ENCODE measurements around the gene TNFAIP8.

The TNFAIP8 gene

DNA sequence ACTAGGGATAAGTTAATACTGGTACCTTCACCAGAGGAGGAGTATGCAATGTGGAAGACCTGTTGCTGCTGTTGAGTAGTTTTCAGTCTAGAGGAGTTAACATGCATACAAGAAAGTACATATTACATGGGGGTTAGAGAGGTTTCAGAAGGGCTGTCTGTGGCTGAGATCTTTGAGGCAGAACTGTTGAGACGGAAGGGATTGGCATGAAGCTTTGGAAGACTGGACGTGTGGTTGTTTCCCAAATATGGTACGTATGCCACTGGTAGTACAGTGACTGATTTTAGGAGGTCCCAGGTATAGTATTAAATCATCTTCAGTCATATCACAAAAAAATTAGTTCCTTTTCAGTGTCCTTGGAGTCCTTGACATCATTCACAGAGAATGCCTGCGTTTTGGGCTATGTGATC, 17.6 kb downstream of the TNFAIP8 start:
- no peak for FAIRE-seq

- no peak for FAIRE-seq
These were observed 19.1 kb downstream of the TNFAIP8 start for GRCh38 chr5:119374901-119375300.

- no peak for FAIRE-seq
These were observed 21.2 kb downstream of the TNFAIP8 start for GRCh38 chr5:119377066-119377465.

DNA sequence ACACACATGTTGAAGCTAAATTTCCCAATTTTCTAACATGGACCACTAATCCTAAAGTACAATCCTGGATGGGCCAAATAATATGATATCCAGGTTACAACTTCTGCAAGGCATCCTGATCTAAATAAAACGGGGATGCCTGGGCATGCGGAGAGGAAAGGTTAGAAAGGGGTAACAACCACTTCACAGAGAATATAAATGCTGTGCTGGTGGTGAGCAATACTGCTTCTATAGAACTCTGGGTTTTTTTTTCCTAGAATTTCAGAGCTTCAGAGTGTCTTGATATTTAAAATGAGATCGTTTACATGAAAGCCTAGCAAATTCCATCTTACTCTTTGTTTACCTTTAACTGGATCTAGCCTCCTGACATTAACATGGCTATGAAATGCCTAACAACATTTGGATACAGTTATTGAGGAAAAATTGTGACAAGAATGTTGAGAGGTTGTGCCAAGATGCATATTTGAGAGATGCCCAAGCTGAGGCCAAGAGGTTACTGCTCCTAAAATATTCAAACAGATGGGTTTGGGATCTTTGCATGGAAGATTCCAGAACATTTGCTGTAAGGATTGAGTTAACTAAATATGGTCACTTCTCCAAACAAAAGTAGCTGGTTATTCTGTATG, 22.4 kb downstream of the TNFAIP8 start:
- FAIRE-seq = no peak

- FAIRE-seq = no peak
These were observed 23.3 kb downstream of the TNFAIP8 start for GRCh38 chr5:119379096-119379495.

- FAIRE-seq = no peak
These were observed 24.2 kb downstream of the TNFAIP8 start for GRCh38 chr5:119379942-119380547.

- no peak for FAIRE-seq
These were observed 26.4 kb downstream of the TNFAIP8 start for GRCh38 chr5:119382169-119382568.

GRCh38 chr5:119383008-119383407, 27.2 kb downstream of the TNFAIP8 start:
- no peak for FAIRE-seq

GRCh38 chr5:119385136-119385535, 29.3 kb downstream of the TNFAIP8 start:
- FAIRE-seq = no peak

DNA sequence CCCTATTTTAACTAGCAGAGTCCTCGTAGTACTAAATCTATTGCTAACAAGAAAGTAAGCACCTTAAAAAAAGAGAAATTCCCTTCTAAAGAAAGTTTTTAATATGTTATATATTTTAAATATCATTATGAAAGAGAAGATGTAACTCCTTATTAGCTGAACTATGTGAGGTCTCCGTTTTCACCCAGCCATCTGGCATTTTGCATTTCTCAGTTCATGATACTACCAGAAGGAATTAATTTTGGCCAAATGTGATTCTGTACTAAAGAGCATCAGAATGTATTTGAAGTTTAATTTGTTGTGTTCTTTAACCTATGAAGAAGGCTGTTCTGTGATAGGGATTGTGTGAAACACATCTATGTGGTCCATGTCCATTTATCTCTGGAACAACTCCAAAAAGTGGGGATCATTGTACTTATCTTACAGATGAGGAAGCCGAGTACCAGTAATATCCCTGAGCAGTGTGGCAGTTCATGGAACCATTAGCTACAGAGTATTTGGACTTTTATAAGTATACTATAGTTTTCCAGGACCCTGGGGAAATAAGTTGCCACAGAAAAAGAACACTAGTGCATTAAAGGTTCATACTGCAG, 29.8 kb downstream of the TNFAIP8 start:
- no peak for FAIRE-seq

DNA sequence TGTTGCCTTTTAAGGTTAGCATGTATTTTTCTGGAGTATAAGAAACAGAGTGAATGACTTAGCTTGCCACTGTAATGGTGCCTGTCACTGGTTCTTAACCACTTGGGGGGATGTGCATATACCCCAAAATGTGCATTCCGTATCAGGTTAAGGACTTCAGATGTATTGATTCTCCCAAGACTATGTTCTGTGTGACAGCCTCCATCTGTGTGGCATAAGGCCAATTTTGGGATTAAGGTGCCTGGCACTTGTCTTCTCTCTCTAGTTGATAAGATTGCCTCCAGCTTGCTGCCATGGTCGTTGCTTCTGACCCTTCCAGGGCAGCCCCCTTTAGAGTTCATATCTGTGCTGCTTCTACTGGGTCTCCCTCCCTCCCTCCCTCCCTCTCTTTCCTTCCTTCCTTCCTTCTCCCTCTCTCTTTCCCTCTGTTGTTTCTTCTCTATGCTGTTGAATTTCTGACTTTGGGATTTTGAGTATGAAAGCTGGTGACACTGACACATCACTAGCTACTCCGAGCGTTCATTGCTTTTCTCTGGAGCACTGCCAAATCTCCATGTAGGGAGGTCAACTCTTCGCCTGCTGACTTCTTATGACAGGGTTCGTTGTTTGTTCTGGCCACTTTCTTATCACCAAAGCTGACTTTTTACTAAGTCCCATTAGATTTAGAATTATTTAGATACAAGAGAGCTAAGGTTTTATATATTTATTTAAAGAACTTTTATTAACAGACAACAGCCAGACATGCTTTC, 31.0 kb downstream of the TNFAIP8 start:
- no peak for FAIRE-seq

DNA sequence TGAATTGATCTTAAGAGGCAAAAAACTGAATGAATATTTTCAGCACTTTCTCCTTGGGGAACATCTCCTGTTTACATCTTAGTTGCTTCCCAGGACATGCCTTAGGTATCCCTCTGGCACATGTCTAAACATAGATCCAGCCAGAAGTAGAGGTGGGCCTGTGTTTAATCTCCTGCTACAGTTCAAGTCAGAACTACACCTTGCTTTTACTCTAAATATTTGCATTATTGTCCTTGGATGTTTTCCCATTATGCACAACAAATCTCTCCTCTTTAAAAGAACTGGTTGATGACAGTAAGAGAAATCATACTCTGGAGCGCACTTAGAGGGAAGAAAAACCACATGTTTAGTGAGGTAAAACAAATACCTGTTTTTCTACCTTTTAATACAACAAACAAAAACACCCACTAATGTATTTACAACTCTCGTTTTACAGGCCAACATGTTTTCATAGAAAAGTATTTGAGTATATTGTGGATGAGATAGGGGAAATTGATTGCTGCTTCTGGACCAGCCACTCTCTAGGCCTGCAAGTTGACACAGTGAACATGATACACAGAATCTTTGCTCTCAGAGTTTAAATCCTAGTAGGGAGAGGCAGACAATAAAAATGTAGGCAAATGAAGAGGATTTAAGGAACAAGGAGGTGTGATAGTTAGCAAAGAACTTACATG, 32.3 kb downstream of the TNFAIP8 start:
- FAIRE-seq = no peak

DNA sequence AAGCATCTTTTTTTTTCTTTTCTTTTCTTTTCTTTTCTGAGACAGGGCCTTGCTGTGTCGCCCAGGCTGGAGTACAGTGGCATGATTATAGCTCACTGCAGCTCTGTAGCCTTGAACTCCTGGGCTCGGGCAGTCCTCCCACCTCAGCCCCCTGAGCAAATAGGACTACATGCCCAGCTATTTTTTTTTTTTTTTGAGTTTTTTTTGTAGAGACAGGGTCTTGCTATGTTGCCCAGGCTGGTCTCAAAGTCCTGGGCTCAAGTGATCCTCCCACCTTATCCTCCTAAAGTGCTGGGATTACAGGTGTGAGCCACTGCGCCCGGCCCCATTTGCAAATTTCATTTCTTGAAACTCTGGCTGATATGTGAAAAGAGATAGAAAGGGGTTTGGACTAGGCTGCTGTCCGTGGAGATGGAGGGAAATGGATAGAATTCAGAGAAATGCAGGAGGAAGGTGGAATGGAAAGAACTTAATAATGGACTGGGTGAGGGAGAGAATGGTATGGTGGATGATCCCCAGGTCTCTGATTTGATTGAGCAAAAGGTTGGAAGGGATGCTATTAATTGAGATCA, 32.9 kb downstream of the TNFAIP8 start:
- no peak for FAIRE-seq

GRCh38 chr5:119389288-119390030, 33.6 kb downstream of the TNFAIP8 start:
- no peak for FAIRE-seq

DNA sequence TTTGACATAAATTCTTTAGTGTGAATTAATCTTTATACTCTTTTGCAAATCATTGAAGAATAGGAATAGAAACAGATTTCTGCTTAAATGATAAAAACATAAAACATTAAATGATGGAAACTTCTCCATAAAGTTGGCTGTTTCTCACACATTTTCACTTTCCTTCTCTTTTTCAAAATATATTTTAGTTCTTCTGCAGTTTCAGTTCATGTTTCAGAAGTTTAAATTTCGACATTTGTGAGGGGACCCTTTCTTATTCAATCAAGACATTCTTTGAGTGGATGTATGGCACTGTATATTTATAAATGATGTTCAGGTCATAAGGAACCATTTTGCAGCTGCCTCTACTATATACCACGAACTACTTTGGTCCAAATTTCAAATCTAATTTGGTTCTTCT, 34.6 kb downstream of the TNFAIP8 start:
- FAIRE-seq = no peak

DNA sequence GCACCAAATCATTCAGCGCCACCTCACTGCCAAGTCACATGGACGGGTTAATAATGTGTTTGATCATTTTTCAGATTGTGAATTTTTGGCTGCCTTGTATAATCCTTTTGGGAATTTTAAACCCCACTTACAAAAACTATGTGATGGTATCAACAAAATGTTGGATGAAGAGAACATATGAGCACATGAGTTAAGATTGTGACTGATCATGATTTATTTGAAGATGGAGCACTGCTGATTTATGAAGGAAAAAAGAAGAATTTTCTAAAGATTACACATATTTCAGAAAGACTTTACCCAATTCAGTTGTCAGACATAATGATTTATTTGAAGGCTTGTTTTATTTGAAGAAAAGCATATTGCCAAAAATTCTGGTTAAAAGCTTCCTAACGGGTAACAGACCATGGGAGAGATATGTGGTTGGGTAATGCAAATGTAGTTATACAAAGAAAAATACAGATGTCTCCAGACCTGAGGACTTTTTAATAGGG, 37.4 kb downstream of the TNFAIP8 start:
- no peak for FAIRE-seq

DNA sequence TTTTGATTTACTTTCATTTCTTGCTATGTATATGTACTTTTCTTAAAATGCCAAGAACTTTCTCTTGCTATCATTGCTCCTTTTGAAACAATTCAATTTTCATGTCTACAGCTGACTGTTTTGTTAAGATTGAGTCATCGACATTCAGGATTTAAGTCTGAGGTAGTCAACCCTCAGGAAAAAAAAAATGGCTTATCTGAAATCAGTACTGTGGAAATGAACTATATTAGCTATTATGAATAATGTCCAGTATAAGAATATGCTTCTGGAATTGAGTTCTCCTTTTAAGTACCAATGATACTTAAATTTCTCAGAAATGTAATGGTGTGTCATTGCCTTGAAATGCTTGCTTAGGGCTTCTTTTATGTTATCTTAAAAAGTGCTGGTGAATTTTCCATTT, 37.9 kb downstream of the TNFAIP8 start:
- FAIRE-seq = no peak

GRCh38 chr5:119395080-119395836, 39.4 kb downstream of the TNFAIP8 start:
- no peak for FAIRE-seq

DNA sequence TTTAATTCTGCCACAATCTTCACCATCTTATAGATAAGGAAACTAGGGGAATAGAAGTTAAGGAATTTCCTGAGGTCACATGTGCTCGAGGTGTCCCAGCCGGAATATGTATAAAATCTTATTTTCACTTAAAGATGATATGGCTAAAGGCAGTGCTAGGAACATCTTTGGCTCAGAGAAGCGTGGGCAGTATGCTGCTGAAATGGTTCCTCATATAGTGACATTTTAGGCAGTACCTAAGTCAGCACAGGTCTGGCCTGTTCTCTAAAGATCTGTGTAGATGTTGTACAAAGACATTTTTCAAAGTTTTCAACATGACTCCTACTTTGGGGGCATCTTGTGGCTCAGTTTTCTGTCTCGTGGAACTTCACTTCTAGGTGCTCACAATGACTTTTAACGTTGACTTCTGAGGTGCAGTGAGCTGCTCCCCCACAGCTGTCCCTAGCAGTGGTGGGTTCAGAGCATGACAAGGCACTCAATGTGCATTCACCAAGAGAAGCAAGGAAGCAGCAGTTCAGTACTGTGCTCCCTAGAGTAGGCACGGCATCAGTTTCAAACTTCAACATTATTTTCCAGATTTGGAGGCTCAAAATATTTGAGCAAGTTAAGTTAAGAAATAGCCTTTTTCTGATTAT, 40.3 kb downstream of the TNFAIP8 start:
- FAIRE-seq = no peak

- FAIRE-seq = no peak
These were observed 41.9 kb downstream of the TNFAIP8 start for GRCh38 chr5:119397518-119398380.
